K562 (cell line): ENCODE data around the gene SLX4IP. TPM values are rescaled to one million over a fixed set of nuclear protein-coding genes. Genes with fewer than 3 reads are reported as not detected.

Experiments used
- ATAC-seq: fragments of 200-7000 bp; cut with Tn5 transposase; 3 replicates; pipeline ENCODE4 v1.9.1; 2020; ENCODE audit warnings: moderate library complexity
- BruUV-seq: library from RNA; stranded (reverse); fragments of 400-500 nt; replicated peaks from 2 replicates; lab custom pipeline; 2021; lab: Mats Ljungman, UMichigan
- CTCF ChIA-PET: fragments of 300-600 bp; formaldehyde crosslinking; extraction: SDS; loops from one replicate; lab custom pipeline; 2021; ENCODE audit warnings: low intra/inter-chr PET ratio; lab: Yijun Ruan, JAX
- POLR2A ChIA-PET: fragments of 300-600, 350-650 bp; sonication (Branson Sonifier 250); formaldehyde crosslinking; extraction: SDS; loops from one replicate; lab custom pipeline; 2021; ENCODE audit warnings: antibody characterized with exemption, inconsistent platforms; lab: Yijun Ruan, JAX
- DNase-seq, 4 experiments: peaks; one replicate each; pipeline versions ENCODE4 v3.0.0 to v3.0.0-alpha.2; 2011 to 2018; ENCODE audit warnings: low spot score in 3 of 4, mixed read lengths in 3 of 4; ENCODE audit errors: extremely low read depth in 1 of 4
- FAIRE-seq: peaks from 2 replicates; lab custom pipeline; 2011; peaks lifted over from hg19 to GRCh38; lab: Jason Lieb, UNC
- H2AFZ ChIP-seq: 2 replicates; pipeline ENCODE4 v1.6.0; 2011; ENCODE audit warnings: low read depth, low read length, control low read depth, inconsistent platforms
- H3K27ac ChIP-seq: fragments of 200-600 bp; 3 replicates; pipeline ENCODE4 v1.8.0; 2011; ENCODE audit warnings: low read depth, mild to moderate bottlenecking, control low read depth, inconsistent platforms, low read length, moderate library complexity, mixed read lengths; ENCODE audit errors: extremely low read depth
- H3K27me3 ChIP-seq, 2 experiments: fragments of 300-600 bp in 1 of 2; 2 replicates in 1 of 2; 3 replicates in 1 of 2; pipeline versions ENCODE4 v1.6.0 to v1.8.0; 2011; ENCODE audit warnings: inconsistent platforms in 2 of 2, low read length in 2 of 2, mild to moderate bottlenecking in 1 of 2, mixed read lengths in 1 of 2, moderate library complexity in 1 of 2; ENCODE audit not compliant: control insufficient read depth in 2 of 2, insufficient read depth in 2 of 2
- H3K36me3 ChIP-seq: fragments of 300-600 bp; 3 replicates; pipeline ENCODE4 v1.8.0; 2011; ENCODE audit warnings: mild to moderate bottlenecking, low read length, inconsistent platforms; ENCODE audit not compliant: control insufficient read depth, insufficient read depth
- H3K4me1 ChIP-seq, 2 experiments: fragments of 200-600 bp in 1 of 2; replicated peaks in 1 of 2; 2 replicates in 1 of 2; 3 replicates in 1 of 2; pipeline versions ENCODE4 v1.5.1 to v1.8.0; 2011; ENCODE audit warnings: inconsistent platforms in 2 of 2, low read length in 2 of 2, mild to moderate bottlenecking in 1 of 2, mixed read lengths in 1 of 2, moderate library complexity in 1 of 2; ENCODE audit not compliant: control insufficient read depth in 2 of 2, insufficient read depth in 2 of 2
- H3K4me2 ChIP-seq: 2 replicates; pipeline ENCODE4 v1.6.1; 2011; ENCODE audit warnings: low read length, control low read depth, inconsistent platforms, mixed read lengths; ENCODE audit not compliant: insufficient read depth
- H3K4me3 ChIP-seq: fragments of 200-600 bp; sonication (generic), shearing (Covaris generic); 2 replicates; pipeline ENCODE4 v1.5.1; 2016; ENCODE audit warnings: control low read depth, inconsistent platforms
- H3K79me2 ChIP-seq: fragments of 200-600 bp; 3 replicates; pipeline ENCODE4 v1.8.0; 2011; ENCODE audit warnings: low read length, inconsistent platforms; ENCODE audit not compliant: control insufficient read depth, insufficient read depth
- H3K9ac ChIP-seq, 2 experiments: 2 replicates each; pipeline versions ENCODE4 v1.6.0 to v1.6.1; 2011; ENCODE audit warnings: low read depth in 2 of 2, low read length in 2 of 2, control low read depth in 1 of 2, inconsistent platforms in 1 of 2, mild to moderate bottlenecking in 1 of 2, mixed read lengths in 1 of 2; ENCODE audit not compliant: insufficient read depth in 1 of 2
- H3K9me1 ChIP-seq: one replicate; pipeline ENCODE4 v1.6.0; 2011; ENCODE audit warnings: inconsistent platforms, mild to moderate bottlenecking, low read length, moderate library complexity; ENCODE audit not compliant: control insufficient read depth, insufficient read depth
- H3K9me3 ChIP-seq: replicated peaks from 2 replicates; pipeline ENCODE4 v1.5.1; 2011; ENCODE audit warnings: low read depth, low read length, inconsistent platforms; ENCODE audit not compliant: control insufficient read depth, insufficient read depth
- H4K20me1 ChIP-seq: replicated peaks from 2 replicates; pipeline ENCODE4 v1.6.1; 2011; ENCODE audit warnings: low read length, inconsistent platforms, mixed read lengths; ENCODE audit not compliant: control insufficient read depth, insufficient read depth
- C11orf30 ChIP-seq: fragments of 450-650 bp; IDR thresholded peaks from 2 replicates; pipeline ENCODE4 v1.6.1; 2016; ENCODE audit warnings: low read depth, mild to moderate bottlenecking
- MAFG ChIP-seq: fragments of 450-650 bp; conservative IDR thresholded peaks from 2 replicates; pipeline ENCODE4 v1.6.1; 2016; ENCODE audit warnings: missing genetic modification characterization, missing compliant biosample characterization
- RBM17 ChIP-seq: fragments of 200-400 bp; formaldehyde crosslinking; IDR thresholded peaks from 2 replicates; pipeline ENCODE4 v1.6.1; 2017; ENCODE audit warnings: low read depth, mild to moderate bottlenecking, low read length, borderline replicate concordance
- RFX5 ChIP-seq: IDR thresholded peaks from 2 replicates; pipeline ENCODE4 v1.6.1; 2011; ENCODE audit warnings: low read depth, mild to moderate bottlenecking, improper control_type of control experiment, low read length
- ZNF121 ChIP-seq: sonication (generic); formaldehyde crosslinking; conservative IDR thresholded peaks from 2 replicates; pipeline ENCODE4 v1.8.0; 2022; ENCODE audit warnings: missing genetic modification reagents
- ZNF316 ChIP-seq: fragments of 450-650 bp; IDR thresholded peaks from 2 replicates; pipeline ENCODE4 v1.6.1; 2016
- ZNF407 ChIP-seq: fragments of 450-650 bp; IDR thresholded peaks from 2 replicates; pipeline ENCODE4 v1.6.1; 2016; ENCODE audit warnings: low read depth
- WGBS: fragments of 100-300 bp; shearing (Covaris generic); methylation state at CpG from one replicate; pipeline ENCODE4 v1.1.6; 2016; ENCODE audit warnings: low coverage, mixed read lengths; ENCODE audit not compliant: insufficient coverage; ENCODE audit errors: missing lambda C conversion rate; 5-methylcytosine and 5-hydroxymethylcytosine counted together
- in situ Hi-C: fragments of 300-500 bp; cut with MboI; formaldehyde crosslinking; loops from 4 replicates; pipeline ENCODE4 v1.15.0; 2018; ENCODE audit warnings: inconsistent platforms, mixed read lengths
- intact Hi-C: fragments of 100-400 bp; cut with micrococcal nuclease; formaldehyde crosslinking; loops from 2 replicates; pipeline ENCODE4 v1.14.2; 2022
- polyA plus RNA-seq, 8 experiments: library from polyadenylated mRNA; depleted of rRNA in 4 of 8; stranded (reverse) in 5 of 8; unstranded in 3 of 8; fragments of >200 nt; fragmentation: Nextera tagmentation in 2 of 8; fragmentation: Illumina TruSeq in 1 of 8; extraction: Ambion mirVana in 2 of 8; extraction: Trizol in 1 of 8; gene quantifications; 2 replicates each; pipeline versions ENCODE4 v1.2.1 to v1.2.3, GENCODE V29; 2011 to 2014; ENCODE audit warnings: inconsistent platforms in 1 of 8, missing spikeins in 1 of 8
- total RNA-seq, 7 experiments: library from RNA; depleted of rRNA in 6 of 7; stranded (reverse); fragments of >200 nt in 6 of 7; fragmentation: Illumina TruSeq in 2 of 7; extraction: Trizol in 2 of 7; gene quantifications; 2 replicates each; pipeline versions ENCODE4 v1.2.1 to v1.2.3, GENCODE V29; 2011 to 2021; ENCODE audit warnings: low replicate concordance in 1 of 7

The SLX4IP gene
- total and polyA plus RNA-seq, 9 of the 15 experiments (the other 6 are each of a cell fraction or from before 2014, with no cell fraction given) = 1.5 to 5.9 (median 3.5) TPM

- ChIA-PET POLR2A (no interaction called here), CTCF (no interaction called here)
- DNase-seq = no peak
- no peak overlapping the region for H2AFZ ChIP-seq
- BruUV-seq = no TSS peak
- H3K79me2 ChIP-seq = peaks cover 10% of the 10 kb centered on the region
- intact Hi-C loops = no loop called here
- ATAC-seq = no peak
- H3K9ac ChIP-seq = no peak overlapping the region
- H3K4me3 ChIP-seq = no peak overlapping the region
- no CpG with 5 or more reads among the region's 1 CpG for WGBS
- peaks cover 46% of the 10 kb centered on the region for H3K36me3 ChIP-seq
- H4K20me1 ChIP-seq = no peaks in the 10 kb centered on the region
- no peak overlapping the region for H3K4me2 ChIP-seq
- H3K27ac ChIP-seq = no peak overlapping the region
- H3K4me1 ChIP-seq = no peaks in the 10 kb centered on the region
- TF ChIP-seq RFX5 = no peak
- TF ChIP-seq C11orf30 = peak; percentile 52; the same call in 1 of the 2 replicates
- TF ChIP-seq MAFG = 0 out of 2 replicates have a peak, but pooled peaks have one; percentile 12
- TF ChIP-seq ZNF316 = peak; percentile 56
- H3K9me3 ChIP-seq = no peaks in the 10 kb centered on the region
- H3K9me1 ChIP-seq = no peaks in the 10 kb centered on the region
- in situ Hi-C loops = loop anchor here (25.0 kb wide), 1 partner anchor 1799 kb away; no protein-coding TSS in a partner anchor
- H3K27me3 ChIP-seq = no peaks in the 10 kb centered on the region
- FAIRE-seq = no peak
Measured at GRCh38 chr20:10411673-10412072, 23.4 kb upstream of the SLX4IP start.

GRCh38 chr20:10412591-10413408, 22.3 kb upstream of the SLX4IP start:
- CTCF ChIA-PET = no interaction called here
- 58% methylated on average over 4 of the region's 5 CpGs for WGBS
- H3K27me3 ChIP-seq = no peaks in the 10 kb centered on the region
- no peak for FAIRE-seq
- no peak for DNase-seq
- no peak overlapping the region for H3K4me3 ChIP-seq
- no TSS peak for BruUV-seq
- no peaks in the 10 kb centered on the region for H4K20me1 ChIP-seq
- H3K4me1 ChIP-seq = no peaks in the 10 kb centered on the region
- H3K9me3 ChIP-seq = no peaks in the 10 kb centered on the region
- intact Hi-C loops (no loop called here), in situ Hi-C loops (loop anchor here (25.0 kb wide), 1 partner anchor 1800 kb away; no protein-coding TSS in a partner anchor)
- H3K4me2 ChIP-seq = no peak overlapping the region
- H2AFZ ChIP-seq = no peak overlapping the region
- no peak overlapping the region for H3K9ac ChIP-seq
- H3K9me1 ChIP-seq = no peaks in the 10 kb centered on the region
- POLR2A ChIA-PET = interaction anchor here (0.6 kb wide), 1 partner anchor 22 kb away, joined by 3 read pairs; the partner anchor contains the start of gene SLX4IP
- peaks cover 11% of the 10 kb centered on the region for H3K79me2 ChIP-seq
- no peak overlapping the region for H3K27ac ChIP-seq
- no peak for ATAC-seq
- H3K36me3 ChIP-seq = peaks cover 50% of the 10 kb centered on the region
- no peak for TF ChIP-seq ZNF121 (CRISPR knock-in tag)
- no peak for TF ChIP-seq RBM17
- TF ChIP-seq ZNF407 = no peak
